HG02798 (cell line): ENCODE measurements around the gene SAMD4A.
"Not testable (repeated sequence)": the region's sequence is repeated elsewhere in the genome, so short reads cannot be mapped to it uniquely, and the experiment has no call there.

Experiments
- ATAC-seq: cut with Tn5 transposase; IDR thresholded peaks from one replicate; pipeline ENCODE4 v1.9.1; 2021; ENCODE audit warnings: mild to moderate bottlenecking; ENCODE audit not compliant: unreplicated experiment, poor library complexity

Gene SAMD4A

DNA sequence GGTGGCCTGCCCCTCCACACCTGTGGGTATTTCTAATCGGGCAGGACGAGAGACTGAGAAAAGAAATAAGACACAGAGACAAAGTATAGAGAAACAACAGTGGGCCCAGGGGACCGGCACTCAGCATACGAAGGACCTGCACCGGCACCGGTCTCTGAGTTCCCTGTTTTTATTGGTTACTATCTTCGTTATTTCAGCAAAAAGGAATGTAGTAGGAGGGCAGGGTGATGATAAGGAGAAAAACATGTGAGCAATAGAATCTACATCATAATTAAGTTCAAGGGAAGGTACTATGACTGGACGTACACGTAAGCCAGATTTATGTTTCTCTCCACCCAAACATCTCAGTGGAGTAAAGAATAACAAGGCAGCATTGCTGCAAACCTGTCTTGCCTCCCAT is 185.7 kb downstream of the SAMD4A start:
- not testable (repeated sequence) for ATAC-seq

DNA sequence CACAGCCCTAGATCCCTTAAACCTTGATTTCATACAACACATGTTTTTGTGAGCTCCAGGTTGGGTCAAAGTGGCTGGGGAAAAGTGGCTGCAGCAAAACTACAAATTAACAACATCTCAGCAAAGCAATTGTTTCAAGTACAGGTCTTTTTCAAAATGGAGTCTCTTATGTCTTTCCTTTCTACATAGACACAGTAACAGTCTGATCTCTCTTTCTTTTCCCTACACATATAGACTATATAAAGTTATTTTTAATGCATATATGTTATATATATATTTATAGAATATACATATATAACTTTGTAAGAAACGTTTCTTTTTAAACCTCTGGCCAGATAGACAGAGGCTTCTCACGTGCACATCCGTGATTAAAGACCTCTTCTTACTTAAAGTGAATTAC is 186.5 kb downstream of the SAMD4A start:
- ATAC-seq = not testable (repeated sequence)

DNA sequence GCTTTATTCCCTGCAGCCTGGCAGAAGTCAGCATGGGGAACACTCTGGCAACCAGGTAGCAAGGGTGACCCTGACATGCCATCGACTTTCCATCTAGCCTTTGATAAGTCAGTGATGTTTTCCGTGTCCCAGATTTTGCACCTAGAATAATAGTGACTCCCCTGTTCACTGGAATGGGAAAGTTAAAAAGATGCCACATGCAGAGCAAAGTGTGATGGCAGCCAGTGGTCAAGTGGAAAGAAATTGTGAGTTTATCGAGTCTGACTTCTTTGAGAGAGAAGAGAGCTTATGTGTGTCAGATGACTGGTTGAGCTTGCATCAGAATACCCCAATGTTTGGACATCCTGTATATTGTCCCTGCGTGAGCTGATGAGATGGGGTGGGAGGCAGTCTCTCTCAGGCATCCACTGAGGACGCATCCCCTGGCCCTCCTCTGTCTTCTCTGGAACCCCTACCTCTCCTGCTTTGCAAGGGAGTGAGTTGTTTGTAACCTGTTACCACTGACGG is 187.2 kb downstream of the SAMD4A start:
- ATAC-seq = no peak

DNA sequence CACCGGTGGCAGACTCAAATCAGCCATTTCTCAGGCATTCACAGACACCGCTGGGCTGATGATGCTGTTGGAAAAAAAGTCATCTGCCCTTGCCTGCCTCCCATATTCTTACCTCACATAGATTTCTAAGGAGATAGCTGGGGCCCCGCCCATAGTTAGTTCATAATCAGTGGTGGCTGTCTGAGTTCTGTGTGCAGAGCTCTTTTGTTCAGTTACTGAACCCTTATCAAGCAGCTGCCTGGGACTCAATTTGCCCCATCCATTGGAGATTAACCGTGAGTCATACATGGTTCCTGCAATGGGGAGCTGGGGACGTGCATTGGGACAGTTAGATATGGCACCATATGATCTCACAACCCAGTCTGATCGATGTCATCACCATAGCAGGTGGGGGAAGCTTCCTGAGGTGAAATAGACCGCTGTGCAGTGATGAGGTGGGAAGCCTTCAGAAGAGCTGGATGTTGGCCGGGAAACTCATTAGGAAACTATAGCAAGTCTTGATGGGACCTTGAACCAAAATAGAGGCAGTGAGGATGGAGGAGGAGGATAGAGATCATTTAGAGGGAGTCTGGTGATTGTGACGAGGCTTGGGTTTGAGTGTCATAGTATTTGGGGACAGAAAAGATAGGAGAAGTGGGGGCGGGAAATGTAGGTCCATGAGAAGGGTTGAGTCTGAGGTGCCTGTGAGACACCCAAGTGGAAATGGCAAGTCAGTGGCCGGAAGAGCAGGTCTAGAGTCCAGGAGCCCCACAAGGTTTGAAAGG is 187.9 kb downstream of the SAMD4A start:
- no peak for ATAC-seq

DNA sequence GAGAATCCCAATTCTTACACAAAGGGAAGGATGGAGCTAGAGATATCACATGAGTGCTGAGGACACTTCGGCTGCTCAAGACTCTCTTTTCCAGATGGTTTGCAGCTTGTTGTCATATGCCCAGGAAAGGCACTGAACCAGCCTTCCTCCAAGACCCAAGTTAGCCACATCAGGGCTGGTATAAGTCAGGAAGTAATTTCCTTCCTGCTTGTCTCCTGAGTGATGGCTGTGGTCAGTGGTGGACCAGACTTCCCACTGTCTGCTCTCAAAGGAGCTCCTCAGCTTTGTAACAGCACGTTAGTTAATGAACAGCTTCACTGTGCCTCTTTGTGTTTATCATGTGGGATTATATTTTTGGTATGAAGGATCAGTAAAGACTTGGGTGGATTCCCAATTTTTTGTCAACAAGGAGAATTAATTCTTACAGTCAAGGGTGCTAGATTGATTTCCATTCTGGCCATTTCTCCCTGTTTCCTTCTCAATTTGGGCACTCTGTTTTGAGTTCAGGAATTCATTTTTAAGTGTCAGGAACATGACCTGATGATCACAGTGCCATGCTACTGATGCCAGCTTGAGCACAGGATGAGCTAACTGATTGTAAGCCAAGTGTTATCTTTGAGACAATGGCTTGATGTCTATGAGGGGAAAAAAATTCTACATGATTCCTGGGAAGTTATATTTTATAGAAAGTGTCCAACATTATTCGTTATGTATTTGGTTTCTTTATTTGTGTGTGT is 189.9 kb downstream of the SAMD4A start:
- ATAC-seq = no peak

DNA sequence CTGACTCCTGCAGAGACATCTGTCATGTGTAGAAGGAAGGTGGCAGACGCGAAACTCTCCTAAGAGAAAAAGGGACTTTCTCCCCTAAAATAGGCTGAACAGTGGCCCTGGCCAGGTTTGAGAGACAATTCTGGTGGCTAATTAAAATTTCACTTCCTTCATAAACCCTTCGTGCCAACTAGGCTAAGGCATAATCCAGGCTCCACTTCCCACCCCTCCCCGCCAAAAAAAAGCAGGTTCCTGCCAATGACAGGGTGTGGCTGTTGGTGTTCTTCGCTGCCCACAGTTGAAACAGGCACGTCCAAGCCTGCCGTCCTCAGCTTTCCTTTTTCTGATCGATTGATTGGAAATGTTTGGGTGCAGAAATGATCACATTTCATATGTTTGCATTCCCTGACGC is 191.1 kb downstream of the SAMD4A start:
- ATAC-seq = no peak

DNA sequence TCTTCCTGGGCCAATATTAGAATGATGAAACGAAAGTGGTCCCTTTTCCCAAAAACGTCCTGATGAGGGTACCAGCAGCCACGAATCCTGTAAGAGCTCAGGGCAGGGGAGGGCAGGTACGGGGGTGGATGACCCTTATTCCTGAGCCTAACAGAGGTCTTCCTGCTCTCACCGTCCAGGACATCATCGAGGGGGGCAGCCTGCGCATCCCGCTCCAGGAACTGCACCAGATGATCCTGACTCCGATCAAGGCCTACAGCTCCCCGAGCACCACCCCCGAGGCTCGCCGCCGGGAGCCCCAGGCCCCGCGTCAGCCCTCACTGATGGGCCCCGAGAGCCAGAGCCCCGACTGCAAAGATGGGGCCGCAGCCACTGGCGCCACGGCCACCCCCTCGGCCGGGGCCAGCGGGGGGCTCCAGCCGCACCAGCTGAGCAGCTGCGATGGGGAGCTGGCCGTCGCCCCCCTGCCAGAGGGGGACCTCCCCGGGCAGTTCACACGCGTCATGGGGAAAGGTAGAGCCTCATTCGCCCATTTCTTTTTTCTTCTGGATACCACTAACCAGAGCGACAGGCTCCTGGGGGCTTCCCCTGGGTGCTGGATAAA is 193.2 kb downstream of the SAMD4A start:
- ATAC-seq = no peak

DNA sequence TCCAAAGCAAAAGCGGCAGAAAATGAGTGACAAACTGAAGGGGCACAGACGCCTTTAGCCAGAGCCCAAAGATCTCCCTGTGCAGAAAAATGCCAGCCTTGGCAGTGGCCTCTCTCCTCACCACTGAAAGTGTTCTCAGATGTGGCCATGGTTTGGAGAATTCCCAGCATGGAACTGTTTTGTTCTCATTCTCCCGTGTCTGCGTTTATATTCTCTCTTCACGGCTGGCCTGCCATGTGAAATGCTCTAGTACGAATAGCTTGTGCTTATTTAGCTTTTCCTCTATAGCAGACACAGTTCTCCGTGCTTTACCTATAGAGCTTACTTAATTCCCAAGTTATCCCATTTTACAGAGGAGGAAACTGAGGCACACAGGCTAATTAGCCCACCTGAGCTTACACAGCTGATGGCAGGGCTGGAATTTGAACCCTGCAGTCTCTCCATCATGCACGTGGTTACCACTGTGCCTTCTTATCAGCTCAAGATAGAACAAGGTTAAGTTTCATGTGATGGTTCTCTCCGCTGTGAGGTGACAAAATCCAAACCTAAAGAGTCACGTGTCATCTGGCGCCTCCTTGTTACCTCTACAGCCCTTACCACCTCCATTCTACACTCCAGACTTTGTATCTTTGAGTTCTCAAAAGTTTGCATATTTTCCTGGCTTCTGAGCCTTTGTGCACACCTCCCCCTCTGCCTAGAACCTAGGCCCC is 194.1 kb downstream of the SAMD4A start:
- ATAC-seq = no peak

DNA sequence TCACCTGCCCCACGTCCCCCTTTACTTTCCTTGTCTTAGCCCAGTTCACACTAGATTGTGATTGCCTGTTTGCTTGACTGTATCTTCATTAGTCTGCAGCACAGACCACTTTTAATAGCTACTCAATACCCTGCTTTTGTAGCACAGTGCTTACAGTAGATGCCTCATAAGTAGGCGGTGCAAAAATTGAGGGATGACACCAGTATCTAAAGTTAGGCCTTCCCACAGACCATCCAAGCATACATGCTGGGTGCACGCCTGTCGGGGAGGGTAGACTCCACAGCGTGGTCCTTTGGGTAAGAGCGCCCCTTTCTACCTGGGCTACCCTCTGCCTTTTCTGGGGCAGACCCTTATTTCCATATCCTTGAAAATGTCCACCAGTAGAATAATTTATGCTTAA is 194.9 kb downstream of the SAMD4A start:
- no peak for ATAC-seq

DNA sequence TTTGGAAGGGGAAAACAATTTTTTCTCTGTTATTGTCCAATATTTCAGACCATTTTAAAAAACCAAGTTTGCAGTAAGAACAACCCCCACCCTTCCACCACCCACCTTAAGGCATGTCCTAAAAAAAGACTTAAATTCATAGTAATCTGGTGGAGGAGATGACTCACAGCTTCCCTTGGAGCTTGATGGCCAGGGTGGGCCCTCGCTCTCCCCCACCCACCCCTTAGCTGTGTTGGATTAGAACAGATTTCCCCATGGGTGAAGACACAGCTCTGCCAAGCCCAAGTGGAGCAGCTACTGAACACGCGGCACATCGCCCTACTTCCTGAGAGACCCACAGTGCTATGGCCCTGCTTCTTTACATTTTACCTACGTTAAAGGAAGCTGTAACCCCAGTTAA is 195.4 kb downstream of the SAMD4A start:
- no peak for ATAC-seq

DNA sequence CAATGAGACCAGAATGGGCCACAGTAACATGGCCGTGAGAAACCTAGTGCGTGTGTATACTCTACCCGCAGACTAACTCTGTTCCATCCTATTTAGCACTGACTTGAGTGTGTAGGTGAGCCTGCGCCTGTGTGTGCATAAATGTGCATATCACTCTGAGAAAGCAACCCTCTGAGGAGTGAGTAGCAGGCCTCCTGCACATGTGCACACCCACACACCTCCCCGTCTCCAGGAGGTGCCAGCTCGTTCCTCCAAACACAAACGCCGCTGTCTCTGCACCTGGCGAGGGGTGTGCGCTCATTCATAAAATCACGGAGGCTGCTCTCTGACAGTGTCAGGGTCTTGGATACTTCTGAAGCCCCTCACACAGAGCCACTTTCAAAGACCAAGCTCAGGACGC is 196.8 kb downstream of the SAMD4A start:
- no peak for ATAC-seq

DNA sequence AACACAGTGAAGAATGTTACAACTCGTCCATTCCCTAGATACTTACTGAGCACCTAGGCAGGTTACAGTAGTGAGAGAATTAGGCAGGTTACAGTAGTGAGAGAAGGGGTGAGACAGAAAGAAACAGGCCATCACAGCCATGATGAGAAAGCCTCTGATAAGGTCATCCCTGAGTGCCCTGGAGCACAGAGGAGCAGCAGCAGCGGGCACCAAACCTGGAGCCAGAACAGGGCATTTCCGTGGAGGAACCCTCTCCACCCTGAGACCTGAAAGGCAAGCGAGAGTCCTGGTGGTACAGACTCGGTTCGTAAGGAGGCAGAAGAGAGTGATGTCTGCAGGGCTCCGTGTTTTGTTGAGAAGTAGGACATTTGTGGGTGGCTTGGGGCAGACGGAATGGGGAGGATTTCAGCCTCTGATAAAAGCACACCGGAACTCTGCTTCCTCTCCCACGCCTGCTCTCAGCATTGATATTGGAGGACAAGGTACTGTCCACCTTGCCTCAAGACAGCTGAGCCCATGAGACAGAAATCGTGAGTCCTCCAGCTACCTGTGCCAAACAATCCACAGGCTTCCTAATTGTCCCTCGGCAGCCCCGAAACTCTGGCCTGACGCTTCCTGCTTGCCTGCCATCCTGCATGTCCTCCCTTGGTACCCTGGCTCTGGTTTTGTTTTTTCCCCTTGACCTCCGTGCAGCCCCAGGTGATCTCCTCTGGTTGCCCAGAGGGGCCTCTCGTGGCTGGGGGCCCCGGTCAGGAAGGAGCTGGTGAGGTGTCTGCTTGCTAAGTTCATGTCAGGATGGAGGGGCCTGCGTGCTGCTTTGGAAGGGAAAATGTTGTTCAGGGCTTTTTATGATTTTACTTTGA is 199.6 kb downstream of the SAMD4A start:
- no peak for ATAC-seq

DNA sequence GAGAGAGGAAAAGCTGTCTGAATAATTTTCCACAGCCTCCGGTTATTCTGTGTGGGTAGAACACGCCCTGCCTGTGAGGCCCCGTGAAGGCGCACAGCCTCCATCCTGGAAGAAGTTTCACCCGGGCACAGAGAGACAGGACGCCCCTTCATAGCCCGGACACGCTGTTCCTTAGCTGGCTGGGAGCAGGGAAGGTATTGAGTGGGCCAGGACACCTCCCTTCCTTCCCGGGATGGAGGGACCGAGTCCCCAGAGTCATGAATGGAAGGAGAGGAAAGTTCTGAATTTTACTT is 200.2 kb downstream of the SAMD4A start:
- ATAC-seq = no peak

DNA sequence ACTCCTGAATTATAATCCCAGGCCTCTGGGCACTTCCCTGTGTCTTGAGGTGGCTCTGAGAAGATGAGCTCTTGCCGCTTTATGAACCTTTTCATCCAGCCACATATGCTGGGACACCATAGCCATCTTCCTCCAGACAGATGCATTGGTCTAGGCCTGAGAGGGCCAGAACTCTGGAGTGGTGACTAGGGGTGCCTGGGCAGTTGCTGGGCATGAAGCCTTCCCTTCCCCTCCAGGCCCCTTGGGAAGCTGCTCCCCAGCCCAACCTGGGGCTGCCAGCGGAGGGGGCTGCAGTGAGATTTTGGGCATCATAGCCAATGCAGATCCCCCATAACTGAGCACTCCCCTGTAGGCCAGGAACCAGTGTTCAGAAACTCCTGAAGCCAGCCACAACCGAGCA is 200.5 kb downstream of the SAMD4A start:
- no peak for ATAC-seq

DNA sequence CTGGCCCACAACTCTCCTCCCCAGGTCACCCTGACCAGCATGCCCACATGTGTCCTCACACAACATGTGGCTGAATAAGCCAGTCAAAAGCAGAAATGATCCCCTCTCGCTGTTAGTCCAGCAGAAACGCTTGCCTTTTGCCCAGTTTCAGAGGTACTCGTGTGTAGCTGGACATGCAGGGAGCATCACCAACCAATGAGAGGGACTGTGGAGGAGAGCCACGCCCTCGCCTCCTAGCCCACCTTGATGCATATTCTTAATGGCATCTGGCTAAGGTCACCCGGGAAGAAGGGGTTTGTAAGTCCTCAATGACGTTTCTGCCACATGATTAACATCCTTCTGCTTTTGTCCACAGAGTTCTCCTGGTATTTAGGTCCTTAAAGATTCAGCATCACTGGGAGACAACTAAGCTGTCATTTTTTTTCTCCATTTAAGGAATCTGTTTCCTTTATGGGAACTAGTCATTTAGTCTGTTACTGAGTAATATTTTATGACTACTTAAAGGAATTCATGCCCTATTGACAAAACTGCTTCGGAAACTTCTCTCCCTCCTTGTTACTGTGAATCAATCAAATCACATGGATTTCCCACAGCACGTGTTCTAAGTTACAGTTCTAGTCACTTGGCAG is 201.7 kb downstream of the SAMD4A start:
- no peak for ATAC-seq

DNA sequence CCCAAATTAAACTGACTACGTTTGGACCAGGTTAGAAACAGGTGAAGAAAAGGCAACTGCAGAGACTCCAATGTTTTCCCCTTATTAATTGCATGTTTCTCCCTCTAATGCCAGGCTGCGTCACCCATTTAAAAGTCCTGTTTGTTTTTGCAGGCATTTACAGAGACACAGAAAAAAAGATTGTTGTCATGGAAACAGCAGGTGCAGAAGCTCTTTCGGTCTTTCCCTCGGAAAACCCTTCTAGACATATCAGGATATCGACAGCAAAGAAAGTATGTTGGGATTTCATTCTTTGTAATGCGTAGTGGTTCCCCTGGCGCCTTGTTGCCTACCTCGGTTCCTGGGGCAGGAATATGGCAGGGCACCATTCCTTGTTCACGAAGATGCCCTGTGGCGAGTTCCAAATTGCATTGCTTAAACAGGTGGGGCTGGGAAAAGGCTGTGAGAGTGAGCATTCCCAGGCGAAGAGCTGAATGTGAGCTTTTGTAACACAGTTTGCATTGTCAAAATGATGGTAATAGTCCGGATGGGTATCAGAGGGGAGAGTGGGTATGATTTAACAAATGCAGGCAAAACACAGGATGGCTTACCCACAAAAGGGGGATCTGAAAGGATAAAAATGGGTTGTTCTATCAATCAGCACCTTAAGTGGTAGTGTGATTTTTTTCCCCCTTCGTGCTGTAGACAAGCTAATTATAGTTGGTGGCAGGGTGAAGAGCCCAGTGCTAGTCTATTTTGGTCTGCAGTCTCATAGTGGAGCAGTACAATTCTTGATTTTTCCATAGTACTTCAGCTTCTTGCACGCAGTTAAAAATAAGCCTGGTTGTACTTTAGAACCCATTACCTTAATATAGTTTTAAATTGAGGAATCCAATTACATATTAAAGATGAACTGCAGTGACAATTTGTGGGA is 203.3 kb downstream of the SAMD4A start:
- ATAC-seq = no peak

DNA sequence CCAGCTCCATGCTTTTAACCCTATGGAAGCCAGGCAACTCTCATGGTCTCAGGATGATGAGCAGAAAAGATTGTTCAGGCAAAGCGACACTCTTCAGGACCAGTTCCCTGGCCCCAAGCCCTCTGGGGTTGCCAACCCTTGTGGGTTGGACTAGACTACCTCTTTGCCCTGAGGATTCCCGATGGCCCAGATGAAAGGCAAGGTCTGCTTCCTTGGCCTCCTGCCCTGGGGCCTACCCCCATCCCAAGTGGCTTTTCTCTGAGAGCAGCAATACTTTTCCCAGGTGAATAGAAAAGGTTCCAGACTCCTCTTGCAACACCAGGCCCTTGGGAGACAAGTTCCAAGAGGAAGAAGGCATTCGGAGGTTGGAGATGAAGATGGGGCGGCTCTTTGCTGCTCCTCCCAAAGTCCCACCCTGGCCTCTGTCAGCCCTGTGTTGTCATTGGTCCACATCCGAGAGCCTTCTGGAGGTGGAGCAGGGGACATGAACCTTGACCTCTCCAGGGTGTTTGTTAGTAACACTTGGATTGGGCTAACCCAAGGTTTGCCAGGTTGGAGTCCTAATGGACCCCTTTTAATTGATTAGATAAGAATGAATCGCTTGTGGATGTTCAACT is 204.6 kb downstream of the SAMD4A start:
- ATAC-seq = no peak

DNA sequence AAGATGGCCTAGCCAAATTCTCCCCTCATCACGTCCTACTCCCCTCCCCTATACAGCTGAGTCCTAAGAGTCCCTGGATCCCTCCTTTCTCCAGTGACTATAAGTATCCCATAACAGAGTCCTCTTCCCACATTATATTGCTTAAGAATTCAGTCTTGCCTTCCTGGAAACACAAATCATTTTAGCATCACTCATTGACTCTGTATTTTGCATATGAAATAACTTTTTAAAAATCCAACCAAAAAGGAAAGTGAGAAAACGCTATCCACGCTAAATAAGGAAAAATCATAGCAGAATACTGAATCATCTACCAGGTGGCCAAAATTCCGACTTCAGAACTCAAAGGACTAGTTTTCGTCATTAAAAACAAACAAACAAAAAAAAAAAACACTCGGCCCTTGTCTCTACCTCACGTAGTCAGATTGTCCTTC is 205.5 kb downstream of the SAMD4A start:
- no peak for ATAC-seq
